ENCODE results near the gene LRP2. TPM values are rescaled to one million over a fixed set of nuclear protein-coding genes. Genes with fewer than 3 reads are reported as not detected.

Gene LRP2
- polyA plus RNA-seq, 1 donor (not counting 4 experiments of a cell fraction or from before 2014, with no cell fraction given), result not detected

DNA sequence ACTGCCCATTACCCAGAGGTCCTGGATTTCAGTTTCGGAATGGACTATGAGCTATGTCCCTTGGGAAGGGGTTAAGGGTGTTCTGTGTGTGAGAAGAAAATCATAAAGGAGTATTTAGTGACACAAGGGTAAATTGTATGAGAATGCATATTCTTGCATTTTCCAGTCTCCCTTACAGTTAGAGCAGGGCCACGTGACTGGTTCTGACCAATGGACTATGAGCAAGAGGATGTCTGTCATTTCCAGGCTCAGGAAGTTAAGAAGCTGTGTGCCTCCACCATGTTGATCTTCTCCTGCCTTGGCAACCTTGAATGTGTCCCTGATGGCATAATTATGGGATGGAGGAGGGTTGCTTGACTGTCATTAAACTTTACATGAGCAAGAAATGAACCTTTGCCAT lies 198.0 kb downstream of the LRP2 start:
- dilution Hi-C loops (cut with MboI; ENCODE audit: extremely low pct_ligation_motif_present, low sequenced_read_pairs), result no loop called here
- H3K9ac ChIP-seq (ENCODE audit: control insufficient read depth, extremely low read depth, insufficient read depth, low read length), result no peak overlapping the region
- no peaks in the 10 kb centered on the region for H4K20me1 ChIP-seq (ENCODE audit: control insufficient read depth, extremely low read depth, insufficient read depth, low read length)
- H3K27ac ChIP-seq (ENCODE audit: control insufficient read depth, insufficient read depth, low read length), result no peak overlapping the region
- no peak for TF ChIP-seq EZH2 (IDR thresholded peaks at IDR 0.05; ENCODE audit: low read length)
- TF ChIP-seq, protein P1, sequence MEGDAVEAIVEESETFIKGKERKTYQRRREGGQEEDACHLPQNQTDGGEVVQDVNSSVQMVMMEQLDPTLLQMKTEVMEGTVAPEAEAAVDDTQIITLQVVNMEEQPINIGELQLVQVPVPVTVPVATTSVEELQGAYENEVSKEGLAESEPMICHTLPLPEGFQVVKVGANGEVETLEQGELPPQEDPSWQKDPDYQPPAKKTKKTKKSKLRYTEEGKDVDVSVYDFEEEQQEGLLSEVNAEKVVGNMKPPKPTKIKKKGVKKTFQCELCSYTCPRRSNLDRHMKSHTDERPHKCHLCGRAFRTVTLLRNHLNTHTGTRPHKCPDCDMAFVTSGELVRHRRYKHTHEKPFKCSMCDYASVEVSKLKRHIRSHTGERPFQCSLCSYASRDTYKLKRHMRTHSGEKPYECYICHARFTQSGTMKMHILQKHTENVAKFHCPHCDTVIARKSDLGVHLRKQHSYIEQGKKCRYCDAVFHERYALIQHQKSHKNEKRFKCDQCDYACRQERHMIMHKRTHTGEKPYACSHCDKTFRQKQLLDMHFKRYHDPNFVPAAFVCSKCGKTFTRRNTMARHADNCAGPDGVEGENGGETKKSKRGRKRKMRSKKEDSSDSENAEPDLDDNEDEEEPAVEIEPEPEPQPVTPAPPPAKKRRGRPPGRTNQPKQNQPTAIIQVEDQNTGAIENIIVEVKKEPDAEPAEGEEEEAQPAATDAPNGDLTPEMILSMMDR (optimal IDR thresholded peaks at IDR 0.05 in 1 of 3, IDR thresholded peaks at IDR 0.05 in 1 of 3, conservative IDR thresholded peaks at IDR 0.05 in 1 of 3; ENCODE audit: extremely low read depth in 1 of 3, insufficient read depth in 2 of 3, low read length in 3 of 3), result no peak
- peaks cover 3% of the 10 kb centered on the region for H3K27me3 ChIP-seq (ENCODE audit: control insufficient read depth, extremely low read depth, insufficient read depth, low read length)
- no peak overlapping the region for H2AFZ ChIP-seq (ENCODE audit: control insufficient read depth, low read length)
- H3K9me1 ChIP-seq (ENCODE audit: control insufficient read depth, extremely low read depth, insufficient read depth, low read length), result no peaks in the 10 kb centered on the region
- no peaks in the 10 kb centered on the region for H3K4me1 ChIP-seq (ENCODE audit: control insufficient read depth, extremely low read depth, insufficient read depth, low read length)
- H3K4me2 ChIP-seq (ENCODE audit: control insufficient read depth, extremely low read depth, insufficient read depth, low read depth, low read length), result no peak overlapping the region
- H3K4me3 ChIP-seq (ENCODE audit: control insufficient read depth in 2 of 3, extremely low read depth in 1 of 3, insufficient read depth in 2 of 3, low read depth in 1 of 3, low read length in 3 of 3), result no peak overlapping the region
- H3K9me3 ChIP-seq (ENCODE audit: control insufficient read depth, low read depth, low read length), result no peaks in the 10 kb centered on the region
- FAIRE-seq, result no peak
- no peaks in the 10 kb centered on the region for H3K36me3 ChIP-seq (ENCODE audit: control insufficient read depth in 2 of 2, extremely low read depth in 1 of 2, insufficient read depth in 2 of 2, low read length in 2 of 2)
- H3K79me2 ChIP-seq (ENCODE audit: control insufficient read depth, insufficient read depth, low read length), result no peaks in the 10 kb centered on the region
- DNase-seq (ENCODE audit: low read depth, low spot score), result no peak

DNA sequence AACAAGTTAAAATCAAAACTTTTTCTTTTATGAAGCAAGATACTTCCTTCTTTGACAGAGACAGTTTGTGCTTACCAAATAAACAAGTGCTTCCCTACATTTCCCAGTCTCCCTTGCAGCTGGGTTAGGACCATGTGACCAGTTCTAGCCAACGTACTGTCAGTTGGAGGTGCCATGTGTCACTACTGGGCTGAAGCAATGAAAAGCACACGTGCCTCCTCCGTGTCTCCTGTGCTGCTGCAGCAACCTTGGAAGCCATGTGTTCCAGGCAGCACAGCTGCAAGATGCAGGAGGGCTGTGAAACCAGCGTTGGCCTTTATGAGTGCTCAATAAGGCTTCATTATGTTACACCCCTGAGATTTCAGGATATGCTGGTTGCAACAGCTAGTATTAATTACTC lies 199.7 kb downstream of the LRP2 start:
- dilution Hi-C loops (cut with MboI; ENCODE audit: extremely low pct_ligation_motif_present, low sequenced_read_pairs), result no loop called here
- Histone ChIP-seq H3K4me1 (ENCODE audit: control insufficient read depth, extremely low read depth, insufficient read depth, low read length) (no peaks in the 10 kb centered on the region), H3K36me3 (ENCODE audit: control insufficient read depth in 2 of 2, extremely low read depth in 1 of 2, insufficient read depth in 2 of 2, low read length in 2 of 2) (no peaks in the 10 kb centered on the region), H3K9me1 (ENCODE audit: control insufficient read depth, extremely low read depth, insufficient read depth, low read length) (no peaks in the 10 kb centered on the region), H3K4me3 (ENCODE audit: control insufficient read depth in 2 of 3, extremely low read depth in 1 of 3, insufficient read depth in 2 of 3, low read depth in 1 of 3, low read length in 3 of 3) (no peak overlapping the region), H3K4me2 (ENCODE audit: control insufficient read depth, extremely low read depth, insufficient read depth, low read depth, low read length) (no peak overlapping the region), H3K27ac (ENCODE audit: control insufficient read depth, insufficient read depth, low read length) (no peak overlapping the region), H3K27me3 (ENCODE audit: control insufficient read depth, extremely low read depth, insufficient read depth, low read length) (peaks cover 3% of the 10 kb centered on the region), H3K9me3 (ENCODE audit: control insufficient read depth, low read depth, low read length) (no peaks in the 10 kb centered on the region), H3K9ac (ENCODE audit: control insufficient read depth, extremely low read depth, insufficient read depth, low read length) (no peak overlapping the region), H3K79me2 (ENCODE audit: control insufficient read depth, insufficient read depth, low read length) (no peaks in the 10 kb centered on the region), H2AFZ (ENCODE audit: control insufficient read depth, low read length) (no peak overlapping the region), H4K20me1 (ENCODE audit: control insufficient read depth, extremely low read depth, insufficient read depth, low read length) (no peaks in the 10 kb centered on the region)
- no peak for DNase-seq (ENCODE audit: low read depth, low spot score)
- FAIRE-seq, result no peak
- TF ChIP-seq EZH2 (IDR thresholded peaks at IDR 0.05; ENCODE audit: low read length), result no peak
- TF ChIP-seq, protein P1 (optimal IDR thresholded peaks at IDR 0.05 in 1 of 3, IDR thresholded peaks at IDR 0.05 in 1 of 3, conservative IDR thresholded peaks at IDR 0.05 in 1 of 3; ENCODE audit: extremely low read depth in 1 of 3, insufficient read depth in 2 of 3, low read length in 3 of 3), result no peak

Data from keratinocyte (primary cell).